Stimulated activated CD8-positive, alpha-beta memory T cell treated with anti-CD3 and anti-CD28 coated beads, Interleukin-12 subunit alpha, Interleukin-12 subunit beta, amount 100 ng/mL, for 1 hour (primary cell): Measurements from ENCODE around the gene DCXR.
A peak's percentile ranks its signal among the peaks of the same experiment; 100 is the strongest.

Experiments
- DNase-seq: peaks from one replicate; pipeline ENCODE4 v3.0.0-alpha.2; 2020; ENCODE audit warnings: low read depth

DCXR gene

DNA sequence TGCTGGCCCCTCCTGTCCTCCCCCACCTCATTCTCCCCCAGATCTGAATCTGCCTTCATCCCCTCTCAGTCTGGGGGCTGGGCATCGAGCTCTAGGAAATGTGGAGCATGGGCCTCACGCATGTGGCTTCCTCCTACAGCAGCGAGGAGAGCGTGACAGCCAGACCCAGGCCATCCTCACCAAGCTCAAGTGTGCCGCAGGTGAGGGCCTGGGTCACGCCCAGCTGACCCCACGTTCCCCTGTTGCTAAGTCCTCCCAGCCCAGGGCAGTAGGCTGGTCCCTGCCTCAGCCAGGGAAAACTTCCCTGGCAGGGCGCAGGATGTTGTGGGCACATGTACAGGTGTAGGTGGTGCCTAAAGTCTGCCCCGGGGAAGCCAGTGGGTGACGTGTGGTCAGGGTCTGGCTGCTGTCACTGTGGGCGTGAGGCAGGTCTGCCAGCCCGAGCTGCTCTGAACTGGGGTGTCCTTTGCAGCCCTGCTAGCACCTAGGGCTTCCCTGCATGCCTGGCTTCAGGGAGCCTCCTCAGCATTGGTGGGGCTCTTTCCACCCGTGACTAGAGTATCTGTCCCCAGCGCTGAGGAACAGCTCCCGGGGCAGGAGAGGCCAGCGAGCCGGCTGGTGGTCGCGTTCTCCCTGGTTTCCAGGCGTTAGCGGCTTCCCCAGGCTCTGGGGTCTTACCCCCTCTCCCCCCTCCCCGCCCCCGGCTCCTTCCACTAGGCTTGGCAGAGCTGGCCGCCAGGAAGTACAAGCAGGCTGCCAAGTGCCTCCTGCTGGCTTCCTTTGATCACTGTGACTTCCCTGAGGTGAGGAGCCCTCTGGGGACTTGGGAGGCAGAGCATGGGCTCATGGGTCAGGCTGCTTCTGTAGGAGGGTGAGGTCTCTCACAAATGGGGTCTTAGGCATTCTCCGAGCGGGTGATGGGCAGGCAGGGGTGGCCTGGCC lies 17.8 kb upstream of the DCXR start:
- DNase-seq: no peak

DNA sequence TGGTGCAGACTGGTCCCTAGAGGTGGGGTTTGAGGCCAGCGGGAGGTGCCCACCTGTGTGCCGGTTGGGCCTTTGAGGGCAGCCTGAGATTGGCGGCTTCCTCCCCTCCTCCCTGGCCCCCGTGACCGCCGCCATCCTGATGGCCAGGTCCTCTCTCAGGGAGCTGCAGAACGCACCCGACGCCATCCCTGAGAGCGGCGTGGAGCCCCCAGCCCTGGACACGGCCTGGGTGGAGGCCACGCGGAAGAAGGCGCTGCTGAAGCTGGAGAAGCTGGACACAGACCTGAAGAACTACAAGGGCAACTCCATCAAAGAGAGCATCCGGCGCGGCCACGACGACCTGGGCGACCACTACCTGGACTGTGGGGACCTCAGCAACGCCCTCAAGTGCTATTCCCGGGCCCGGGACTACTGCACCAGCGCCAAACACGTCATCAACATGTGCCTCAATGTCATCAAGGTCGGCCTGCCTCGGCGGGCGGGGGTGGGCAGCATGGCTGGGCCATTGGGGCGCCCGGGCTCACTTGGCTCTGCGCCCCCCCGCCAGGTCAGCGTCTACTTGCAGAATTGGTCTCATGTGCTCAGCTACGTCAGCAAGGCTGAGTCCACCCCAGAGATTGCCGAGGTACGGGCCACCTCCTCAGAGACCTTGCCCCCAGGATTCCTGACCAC lies 17.0 kb upstream of the DCXR start:
- no peak for DNase-seq

DNA sequence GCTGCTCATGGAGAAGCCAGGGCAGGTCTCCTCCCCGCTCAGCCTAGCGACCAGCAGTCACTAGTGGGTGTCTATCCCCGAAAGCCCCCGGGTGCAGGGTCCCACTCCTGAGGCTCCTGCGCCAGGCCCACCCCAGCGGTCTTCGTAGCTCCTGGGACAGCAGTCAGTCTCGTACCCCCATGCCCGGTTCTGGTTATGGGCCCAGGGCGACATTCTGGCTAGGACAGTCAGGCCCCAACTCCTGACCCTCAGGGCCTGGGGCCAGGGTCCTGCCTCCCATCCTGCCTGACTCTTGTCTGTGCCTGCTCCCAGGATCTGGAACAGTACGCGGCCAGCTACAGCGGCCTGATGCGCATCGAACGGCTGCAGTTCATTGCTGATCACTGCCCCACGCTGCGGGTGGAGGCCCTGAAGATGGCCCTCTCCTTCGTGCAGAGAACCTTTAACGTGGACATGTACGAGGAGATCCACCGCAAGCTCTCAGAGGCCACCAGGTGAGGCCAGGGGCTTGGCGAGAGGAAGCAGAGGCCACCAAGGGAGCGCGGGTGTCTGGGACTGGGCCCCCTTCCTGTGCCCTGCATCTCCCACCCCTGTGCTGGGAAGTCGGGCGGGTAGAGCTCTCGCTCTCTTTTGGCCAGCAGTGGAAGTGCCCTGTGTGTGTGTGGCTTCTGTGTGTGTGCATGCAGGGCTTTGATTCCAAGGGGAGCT lies 16.2 kb upstream of the DCXR start:
- no peak for DNase-seq

DNA sequence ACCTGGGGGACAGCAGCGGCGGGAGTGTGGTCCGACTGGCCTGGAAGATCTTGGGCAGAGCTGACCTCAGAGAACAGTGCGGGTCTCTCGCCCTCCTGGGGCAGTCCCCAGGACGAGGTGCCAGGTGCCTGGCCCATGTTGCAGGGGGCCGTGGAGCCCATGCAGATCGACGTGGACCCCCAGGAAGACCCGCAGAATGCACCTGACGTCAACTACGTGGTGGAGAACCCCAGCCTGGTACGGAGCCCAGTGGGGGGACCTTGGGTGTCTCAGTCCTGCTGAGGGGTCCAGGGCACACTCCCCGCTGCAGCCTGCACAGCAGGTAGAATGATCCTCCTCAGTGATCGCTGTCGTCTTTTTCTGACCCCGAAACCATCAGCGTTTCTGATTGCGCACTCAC lies 15.6 kb upstream of the DCXR start:
- DNase-seq: no peak

DNA sequence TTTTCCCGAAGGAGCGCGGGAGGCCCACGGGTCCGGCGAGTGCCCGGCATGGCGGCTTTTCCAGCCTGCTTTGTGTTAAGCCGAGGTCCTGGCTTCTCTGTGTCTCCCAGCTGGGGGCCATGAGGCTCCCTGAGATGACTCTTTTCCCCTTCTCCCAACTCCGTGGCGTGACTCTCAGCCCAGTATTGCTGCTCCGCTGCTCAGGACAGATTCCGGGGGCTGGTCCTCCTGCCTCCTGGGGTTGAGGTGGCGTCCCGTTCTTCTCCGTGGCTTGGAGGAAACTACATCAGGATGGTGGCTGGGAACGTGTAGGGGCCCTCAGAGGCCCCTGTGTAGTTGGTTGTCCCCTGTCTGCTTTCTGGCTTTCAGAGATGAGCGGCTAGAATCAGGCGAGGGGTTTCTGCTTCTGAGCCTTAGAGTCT lies 15.2 kb upstream of the DCXR start:
- DNase-seq: no peak

DNA sequence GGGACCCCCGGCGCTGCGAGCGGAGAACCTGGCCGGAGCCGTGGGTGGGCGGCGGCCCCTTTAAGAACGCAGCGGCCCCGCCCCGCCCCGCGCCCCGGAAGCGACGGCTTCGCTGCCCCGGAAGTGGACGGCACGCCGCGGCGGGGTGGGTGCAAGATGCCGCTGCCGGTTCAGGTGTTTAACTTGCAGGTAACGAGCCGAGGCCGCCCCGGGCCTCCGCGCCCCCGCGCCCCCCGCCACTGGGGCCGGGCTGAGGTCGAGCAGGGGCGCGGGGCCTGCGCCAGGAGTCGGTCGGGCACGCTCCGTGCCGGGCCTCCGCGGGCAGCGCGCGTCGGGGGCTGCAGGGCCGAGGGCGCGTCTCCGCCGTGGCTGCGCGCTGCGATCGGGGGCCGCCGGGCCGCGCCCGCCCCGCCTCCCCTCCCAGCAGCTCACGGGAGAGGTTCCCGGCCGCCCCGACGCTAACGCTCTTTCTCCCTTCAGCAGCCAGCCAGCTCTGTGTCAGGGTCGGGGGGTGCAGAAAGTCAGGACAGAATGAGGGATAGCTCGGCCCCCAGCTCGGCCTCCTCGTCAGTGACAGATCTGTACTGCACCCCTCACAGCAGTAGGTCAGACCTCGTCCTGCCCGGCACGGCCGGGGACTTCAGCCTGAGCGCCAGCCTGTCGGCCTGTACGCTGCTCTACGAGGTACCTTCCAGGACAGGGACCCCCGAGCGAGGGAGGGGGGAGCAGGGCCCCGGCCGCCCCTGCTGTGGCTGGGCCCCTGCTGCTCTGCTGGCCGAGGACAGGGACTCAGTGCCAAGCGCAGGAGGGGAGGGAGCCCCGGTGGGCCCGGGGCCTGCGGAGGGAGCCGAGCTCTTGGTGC lies 14.5 kb upstream of the DCXR start, which contains the start of the genes GPS1 and RFNG:
Gene GPS1, plus strand, starts transcription at position 123 of the 862 bp plus-strand sequence. Its CDS starts 34 bp downstream, at position 157.
Gene RFNG, minus strand, starts transcription at position 36 of the 862 bp plus-strand sequence. CDS start 45 bp downstream, outside the sequence.
- DNase-seq: peak; percentile 65

DNA sequence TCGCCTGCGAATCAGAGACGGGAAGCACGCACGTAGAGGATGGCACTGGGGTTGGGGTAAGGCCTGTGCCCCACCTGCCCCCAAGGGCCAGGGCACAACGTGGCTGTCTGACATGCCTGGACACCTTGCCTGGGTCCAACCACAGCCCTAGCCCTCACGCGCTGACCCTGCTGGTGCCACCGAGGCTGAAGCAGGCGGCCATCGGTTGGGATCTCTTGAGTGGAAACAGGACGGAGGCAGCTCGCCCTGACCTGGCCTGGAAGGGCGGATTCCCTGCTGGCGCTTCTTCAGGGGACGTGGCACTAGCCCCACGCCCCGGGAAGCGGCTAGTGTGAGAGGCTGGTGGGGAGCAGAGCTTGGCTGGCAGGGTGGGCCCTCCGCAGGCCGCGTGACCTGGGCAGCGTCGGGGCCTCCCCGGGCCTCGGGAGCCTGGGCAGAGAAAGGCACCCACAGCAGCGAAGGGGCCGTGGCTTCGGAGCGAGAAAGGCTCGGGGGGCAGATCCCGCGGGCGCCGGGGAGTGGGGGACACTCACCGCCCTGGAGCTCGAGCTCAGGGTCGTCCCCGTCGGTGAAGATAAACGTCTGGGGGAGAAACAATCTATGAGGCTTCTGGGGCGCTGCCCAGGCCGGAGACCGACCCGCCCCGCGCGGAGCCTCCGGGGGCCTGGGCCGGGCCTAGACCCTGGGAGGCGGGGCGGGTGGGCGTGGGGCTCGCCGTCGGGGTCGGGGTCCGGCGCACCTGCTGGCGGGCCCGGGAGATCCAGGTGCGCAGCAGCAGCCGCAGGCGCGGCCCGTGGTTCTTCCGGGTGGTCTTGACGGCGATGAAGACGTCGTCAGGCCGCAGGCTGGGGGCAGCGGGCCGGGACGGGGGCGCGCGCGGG lies 13.5 kb upstream of the DCXR start:
- no peak for DNase-seq

DNA sequence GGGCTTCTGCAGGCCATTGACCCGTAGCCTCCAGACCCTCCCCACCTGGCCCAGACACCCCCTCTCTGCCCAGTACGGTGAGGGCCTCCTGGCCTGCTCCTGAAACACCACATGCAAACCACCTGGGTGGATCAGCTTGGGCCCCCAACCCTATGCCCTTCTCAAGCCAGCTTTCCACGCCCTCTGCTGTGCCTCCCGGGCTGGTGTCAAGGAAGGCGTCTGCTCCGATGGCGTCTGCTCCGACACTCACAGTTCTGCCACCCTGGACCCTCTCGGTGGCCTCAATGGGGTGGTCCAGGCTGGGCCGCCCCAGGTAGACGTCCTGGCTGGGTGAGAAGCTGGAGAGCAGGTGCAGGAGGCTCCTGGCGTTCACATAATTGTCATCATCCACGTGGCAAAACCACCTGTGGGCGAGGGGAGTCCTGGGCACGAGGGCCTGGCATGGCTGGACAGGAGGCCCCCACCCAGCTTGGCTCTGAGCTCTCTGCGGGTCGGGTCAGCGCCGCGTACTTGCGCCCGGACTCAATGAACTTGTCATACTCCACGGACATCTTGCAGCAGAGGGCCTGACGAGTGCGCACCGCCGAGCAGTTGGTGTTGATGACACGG lies 12.8 kb upstream of the DCXR start:
- DNase-seq: no peak

DNA sequence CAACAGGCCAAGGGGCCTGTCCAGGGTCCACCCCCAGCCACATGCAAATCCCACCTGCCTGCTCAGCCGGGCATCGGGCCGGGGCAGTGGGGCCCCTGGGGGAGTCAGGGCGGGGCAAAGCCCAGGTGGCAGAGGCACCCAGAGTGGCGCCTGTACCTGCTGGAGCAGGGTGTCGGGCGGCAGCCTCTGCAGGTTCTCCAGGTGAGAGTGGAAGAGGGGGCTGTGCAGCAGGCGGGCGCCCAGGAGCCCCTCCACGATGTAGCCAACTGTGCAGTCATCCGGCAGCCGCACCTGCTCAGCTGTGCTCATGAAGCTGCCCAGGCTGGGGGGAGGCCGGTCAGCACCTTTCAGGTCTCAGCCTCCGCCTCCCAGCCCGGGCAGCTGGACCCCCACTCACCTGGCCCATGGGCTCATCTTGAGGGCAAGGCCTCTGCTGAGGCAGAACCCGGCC lies 12.0 kb upstream of the DCXR start:
- DNase-seq: no peak

DNA sequence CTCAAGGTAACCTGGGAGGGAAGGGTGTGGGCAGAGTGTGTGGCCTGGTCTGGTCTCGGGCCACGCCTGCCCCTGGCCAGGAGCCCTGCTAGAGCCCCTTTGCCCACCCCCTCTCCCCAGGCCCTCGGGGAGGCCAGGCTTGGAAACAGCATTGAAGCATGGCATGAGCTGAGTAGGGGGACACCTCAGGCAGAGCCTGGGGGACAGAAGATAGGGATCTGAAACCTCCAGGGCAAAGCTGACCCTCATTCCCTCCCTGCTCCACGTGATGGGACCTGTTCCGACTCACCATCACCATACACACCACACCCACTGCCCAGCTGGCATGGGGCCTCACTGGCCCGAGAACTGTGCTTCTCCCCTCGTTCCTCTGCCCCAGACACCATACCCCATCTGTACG lies 11.6 kb upstream of the DCXR start:
- DNase-seq: no peak

DNA sequence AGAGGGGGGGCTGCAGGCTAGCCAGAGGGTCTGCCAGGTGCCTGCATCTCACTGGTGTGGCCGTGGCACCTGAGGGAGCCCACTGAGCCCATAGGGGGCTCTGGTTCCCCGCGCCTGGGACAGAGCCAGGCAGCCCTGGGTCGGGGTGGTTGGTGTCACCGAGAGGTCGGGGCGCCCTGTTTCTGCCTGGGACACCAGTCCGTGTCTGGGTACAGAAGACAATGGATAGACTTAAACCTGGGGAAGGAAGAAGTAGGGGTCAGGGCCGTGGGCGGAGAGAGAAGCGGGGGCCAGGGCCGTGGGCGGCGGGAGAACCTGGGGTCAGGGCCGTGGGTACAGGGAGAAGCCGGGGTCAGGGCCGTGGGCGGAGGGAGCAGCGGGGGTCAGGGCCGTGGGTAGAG lies 11.1 kb upstream of the DCXR start:
- no peak for DNase-seq

DNA sequence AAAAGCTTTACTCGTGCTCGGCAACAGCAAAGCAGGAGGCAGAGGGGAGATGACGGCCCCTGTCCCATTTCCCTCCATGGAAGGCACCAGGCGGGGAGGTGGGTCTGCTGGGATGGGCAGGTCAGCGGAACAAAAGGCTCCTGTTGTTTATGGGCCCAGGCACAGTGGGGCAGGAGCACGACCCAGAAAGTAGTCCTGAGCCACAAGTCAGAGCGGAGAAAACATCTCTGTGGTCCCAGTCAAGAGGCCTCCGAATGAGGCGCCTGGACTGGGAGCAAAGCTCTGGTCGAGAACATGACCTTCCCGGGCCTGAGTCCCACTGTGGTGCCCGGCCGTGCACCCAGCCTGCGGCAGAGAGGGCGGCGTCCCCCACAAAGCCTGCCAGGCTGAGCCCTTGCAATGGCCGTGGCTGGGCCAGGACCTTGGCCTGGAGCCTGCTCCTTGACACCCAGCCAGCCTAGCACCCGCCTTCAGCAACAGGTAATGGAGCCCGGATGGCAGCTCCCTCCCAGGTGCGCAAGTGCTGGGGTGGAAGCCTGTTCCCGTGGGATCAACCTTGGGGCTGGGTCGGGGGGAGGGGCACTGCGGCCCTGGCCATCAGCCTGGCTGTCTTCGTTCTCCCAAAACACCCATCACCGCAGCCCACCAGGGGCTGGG lies 10.5 kb upstream of the DCXR start:
- no peak for DNase-seq

DNA sequence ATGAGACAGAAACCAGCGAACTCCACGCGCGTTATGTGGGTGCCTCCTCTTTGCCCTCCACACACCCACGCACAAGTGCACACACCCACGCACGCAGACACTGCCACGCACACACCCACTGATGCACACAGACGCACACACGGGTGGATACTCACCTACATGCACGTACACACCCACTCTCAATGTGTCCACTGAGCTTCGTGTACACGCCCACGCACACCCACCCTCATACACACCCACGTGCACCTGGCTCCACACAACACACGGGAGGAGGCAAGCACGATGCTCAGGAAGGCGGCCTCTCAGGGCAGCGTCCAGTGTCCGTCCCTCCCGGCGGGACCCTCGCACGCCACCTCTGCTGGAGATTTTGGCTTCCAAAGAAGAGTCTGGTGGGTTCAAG lies 9.9 kb upstream of the DCXR start:
- no peak for DNase-seq

DNA sequence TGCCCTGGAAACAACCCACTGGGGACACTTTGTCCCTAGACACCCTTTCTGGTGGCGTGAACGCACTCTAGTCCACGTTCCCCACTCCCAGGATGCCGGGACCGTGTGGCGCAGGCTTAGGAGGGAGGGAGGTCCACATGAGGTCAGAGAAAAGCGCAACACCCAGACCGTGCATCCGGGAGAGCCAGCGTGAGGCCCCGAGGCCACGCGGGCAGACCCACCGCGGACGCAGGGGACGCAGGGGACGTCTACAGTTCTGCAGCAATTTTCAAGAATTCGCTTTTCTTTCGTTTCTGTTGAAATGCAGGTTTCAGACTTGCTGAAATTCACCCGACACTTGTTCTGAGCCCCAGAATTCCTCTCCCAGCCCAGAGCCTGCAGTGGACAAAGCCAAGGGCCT lies 9.4 kb upstream of the DCXR start:
- DNase-seq: no peak

DNA sequence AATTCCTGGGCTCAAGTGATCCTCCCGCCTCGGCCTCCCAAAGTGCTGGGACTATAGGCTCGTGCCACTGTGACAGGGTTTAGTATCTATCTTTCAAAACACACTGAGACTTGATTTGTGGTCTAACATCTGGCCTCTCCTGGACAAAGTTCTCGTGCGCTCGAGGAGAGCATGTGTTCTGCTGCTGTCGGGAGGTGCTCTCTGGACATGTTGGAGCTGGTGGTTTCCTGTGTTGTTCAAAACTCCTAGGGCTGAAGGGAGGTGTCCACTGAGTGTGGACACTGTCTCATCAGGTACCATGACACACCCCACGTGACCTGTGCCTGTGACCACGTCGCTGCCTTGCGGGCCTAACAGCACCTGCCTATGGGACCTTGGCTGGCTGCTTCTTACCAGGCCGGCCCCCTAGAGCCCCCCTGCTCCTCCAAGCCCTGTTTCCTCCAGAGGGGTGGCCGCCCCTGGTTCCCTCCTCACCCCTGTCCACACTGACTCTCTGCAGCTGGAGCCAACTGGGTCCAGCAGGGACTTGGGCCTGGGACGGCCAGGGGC lies 8.5 kb upstream of the DCXR start:
- DNase-seq: no peak

DNA sequence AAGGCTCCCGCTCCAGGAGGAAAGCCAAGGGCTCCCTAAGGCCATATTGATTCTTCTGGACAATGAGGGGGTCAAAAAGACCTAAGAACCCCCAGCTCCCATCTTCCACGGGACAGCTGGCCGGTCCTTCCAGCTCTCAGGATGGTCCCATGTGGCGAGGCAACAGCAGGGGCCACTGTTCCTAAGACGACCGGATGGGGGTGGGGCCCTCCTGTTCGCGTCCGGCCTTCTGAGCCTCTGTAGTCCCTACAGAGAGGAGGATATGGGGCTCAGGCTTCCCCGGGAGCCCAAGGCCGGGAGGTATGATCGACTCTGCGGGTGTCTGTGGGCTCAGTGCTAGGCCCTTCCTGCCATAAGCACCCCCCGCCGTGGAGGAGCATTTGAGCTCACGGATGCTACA lies 6.0 kb upstream of the DCXR start:
- no peak for DNase-seq

DNA sequence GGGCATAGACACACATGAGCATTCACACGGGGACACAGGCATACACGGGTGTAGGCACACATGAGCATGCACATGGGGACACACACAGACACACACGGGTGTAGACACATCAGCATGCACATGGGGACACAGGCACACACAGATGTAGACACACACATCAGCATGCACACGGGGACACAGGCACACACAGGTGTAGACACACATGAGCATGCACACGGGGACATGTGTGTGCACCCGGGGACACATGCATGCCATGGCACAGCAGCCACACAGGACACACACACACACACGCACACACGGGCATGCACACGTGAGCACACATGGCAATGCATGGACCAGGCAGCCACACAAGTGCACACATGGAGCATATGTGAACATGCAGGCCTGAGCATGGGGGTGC lies 5.2 kb upstream of the DCXR start:
- no peak for DNase-seq

DNA sequence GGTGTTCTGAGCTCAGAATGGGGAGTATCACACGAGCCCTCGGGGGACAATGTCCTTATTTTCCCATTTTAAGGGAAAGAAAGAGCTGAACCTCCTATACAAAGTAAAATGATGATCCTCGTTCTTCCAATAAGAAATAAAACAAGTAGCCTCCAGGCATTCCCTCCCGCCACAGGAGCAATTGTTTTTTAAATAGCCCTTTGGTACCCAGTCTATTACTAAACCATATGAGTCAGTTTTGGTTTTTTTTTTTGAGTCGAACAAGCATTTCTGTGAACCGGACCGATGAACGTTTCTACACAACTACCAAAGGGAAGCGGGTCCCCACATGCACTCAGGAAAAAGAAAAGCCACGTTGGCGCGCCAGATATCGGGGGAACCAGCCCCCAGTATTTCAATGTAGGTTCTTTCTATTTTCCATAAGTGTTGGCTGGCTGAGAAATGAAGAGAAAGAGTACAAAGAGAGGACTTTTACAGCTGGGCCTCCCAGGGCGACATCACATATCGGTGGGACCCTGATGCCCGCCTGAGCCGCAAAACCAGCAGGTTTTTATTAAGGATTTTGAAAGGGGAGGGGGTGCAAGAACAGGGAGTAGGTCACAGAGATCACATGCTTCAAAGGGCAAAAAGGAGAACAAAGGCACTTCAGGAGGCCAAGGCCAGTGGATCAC lies 3.8 kb upstream of the DCXR start:
- DNase-seq: no peak
